Left cardiac atrium (tissue), 4 donors: ENCODE results near the gene SKI. TPM values are rescaled to one million over a fixed set of nuclear protein-coding genes. Genes with fewer than 3 reads are reported as not detected.
"Not testable (repeated sequence)": the region's sequence is repeated elsewhere in the genome, so short reads cannot be mapped to it uniquely, and the experiment has no call there.

Experiments used
- ATAC-seq, 2 donors: fragments of 200-7000 bp; cut with Tn5 transposase; one replicate each; pipeline ENCODE4 v1.9.1; 2020; ENCODE audit warnings: mild to moderate bottlenecking in 2 of 2, moderate library complexity in 2 of 2
- DNase-seq: peaks from one replicate; pipeline ENCODE4 v3.0.0-alpha.2; 2020
- intact Hi-C, 2 donors: fragments of 100-400 bp; cut with DNase I; formaldehyde crosslinking; loops; one replicate each; pipeline versions ENCODE4 v1.14.1 to v1.15.1; 2022 to 2023
- total RNA-seq, 2 donors: library from RNA; stranded (reverse); fragmentation: NEBNext Ultra II Directional; extraction: Animal tissue kit (Norgen Biotek cat#: 25700); gene quantifications; one replicate each; pipeline ENCODE4 v1.2.1, GENCODE V29; 2021
- donor health status: DM: no; HTN: yes; CAD: no.
- donor health status: DM: no; HTN: yes; CAD: no; lungs with severe emphysema.
- donor health status: DM: yes; HTN: yes; CAD: no.
- donor health status: Dilated cardiomyopathy.

SKI gene
- total RNA-seq, 2 donors from 2014 or later: 47.1 to 66.9 TPM

GRCh38 chr1:2235300-2235998, 7.3 kb downstream of the SKI start:
- ATAC-seq (no peak), DNase-seq (no peak)
- intact Hi-C loops: loop anchor here in 1 of 2 donors (10.0 kb wide), 1 partner anchor 69 kb away; no protein-coding TSS in a partner anchor

- intact Hi-C loops: loop anchor here in 1 of 2 donors (10.0 kb wide), 1 partner anchor 68 kb away; no protein-coding TSS in a partner anchor
- DNase-seq (peak; percentile 24), ATAC-seq (no peak)
Measured at GRCh38 chr1:2236695-2237677, 8.9 kb downstream of the SKI start.

- peak in 1 of 2 donors; percentile 12 for ATAC-seq
- peak; percentile 33 for DNase-seq
- intact Hi-C loops: loop anchor here in 1 of 2 donors (10.0 kb wide), 1 partner anchor 67 kb away; no protein-coding TSS in a partner anchor
Measured at GRCh38 chr1:2237773-2238172, 9.7 kb downstream of the SKI start.

- DNase-seq (peak; percentile 27), ATAC-seq (no peak)
- intact Hi-C loops: loop anchor here in 1 of 2 donors (10.0 kb wide), 1 partner anchor 66 kb away; no protein-coding TSS in a partner anchor
Measured at GRCh38 chr1:2238361-2239012, 10.4 kb downstream of the SKI start.

- intact Hi-C loops: loop anchor here in 1 of 2 donors (10.0 kb wide), 1 partner anchor 66 kb away; no protein-coding TSS in a partner anchor
- ATAC-seq: no peak
- DNase-seq: no peak
Measured at GRCh38 chr1:2239013-2239370, 10.9 kb downstream of the SKI start.

- intact Hi-C loops: loop anchor here in 1 of 2 donors (10.0 kb wide), 1 partner anchor 65 kb away; no protein-coding TSS in a partner anchor
- ATAC-seq (no peak), DNase-seq (peak; percentile 20)
Measured at GRCh38 chr1:2239384-2239985, 11.4 kb downstream of the SKI start.

GRCh38 chr1:2240270-2241156, 12.4 kb downstream of the SKI start:
- peak; percentile 48 to 71 for ATAC-seq
- DNase-seq: peak; percentile 87
- intact Hi-C loops: no loop called here

- DNase-seq: peak; percentile 25
- intact Hi-C loops: no loop called here
- ATAC-seq: no peak
Measured at GRCh38 chr1:2241820-2242219, 13.7 kb downstream of the SKI start.

GRCh38 chr1:2242814-2243725, 15.0 kb downstream of the SKI start:
- ATAC-seq (peak; percentile 68), DNase-seq (peak; percentile 58)
- intact Hi-C loops: no loop called here

GRCh38 chr1:2247045-2247394, 18.9 kb downstream of the SKI start:
- DNase-seq, ATAC-seq, intact Hi-C loops: not testable (repeated sequence)

GRCh38 chr1:2247760-2248126, 19.6 kb downstream of the SKI start:
- intact Hi-C loops: no loop called here
- ATAC-seq (no peak), DNase-seq (no peak)

GRCh38 chr1:2248127-2248826, 20.2 kb downstream of the SKI start:
- DNase-seq (no peak), ATAC-seq (no peak)
- intact Hi-C loops: no loop called here

GRCh38 chr1:2248854-2249558, 20.9 kb downstream of the SKI start:
- intact Hi-C loops: no loop called here
- ATAC-seq (peak in 1 of 2 donors; percentile 3), DNase-seq (no peak)

- no peak for DNase-seq
Measured at GRCh38 chr1:2249559-2249906, 21.4 kb downstream of the SKI start.

GRCh38 chr1:2250721-2251281, 22.7 kb downstream of the SKI start:
- intact Hi-C loops: no loop called here
- DNase-seq (no peak), ATAC-seq (no peak)

More at GRCh38 chr1:2249559-2249906, 21.4 kb downstream of the SKI start:
- no peak for ATAC-seq
- intact Hi-C loops: no loop called here

- intact Hi-C loops: no loop called here
- ATAC-seq (no peak), DNase-seq (no peak)
Measured at GRCh38 chr1:2251363-2251762, 23.2 kb downstream of the SKI start.
